Neutrophil (primary cell): Measurements from ENCODE around the gene SMIM41.

Experiments used
- H3K27ac ChIP-seq: fragments of 200-600 bp; sonication (generic); 2 replicates; pipeline ENCODE4 v1.5.1; 2016; ENCODE audit warnings: mild to moderate bottlenecking, moderate library complexity
- H3K27me3 ChIP-seq: fragments of 200-600 bp; sonication (generic); 2 replicates; pipeline ENCODE4 v1.6.0; 2016; ENCODE audit warnings: mild to moderate bottlenecking
- H3K36me3 ChIP-seq: fragments of 200-600 bp; sonication (generic); 2 replicates; pipeline ENCODE4 v1.5.1; 2017
- H3K4me1 ChIP-seq, 2 experiments: fragments of 200-600 bp in 1 of 2; sonication (generic) in 1 of 2; 1 replicate in 1 of 2; 2 replicates in 1 of 2; pipeline versions ENCODE4 v1.5.1 to v1.6.1; 2013 to 2016; ENCODE audit warnings: low read depth in 1 of 2, low read length in 1 of 2, mild to moderate bottlenecking in 1 of 2, moderate library complexity in 1 of 2; ENCODE audit not compliant: control insufficient read depth in 1 of 2, insufficient read depth in 1 of 2
- H3K4me3 ChIP-seq, 2 experiments: fragments of 200-600 bp in 1 of 2; sonication (generic) in 1 of 2; 1 replicate in 1 of 2; 2 replicates in 1 of 2; pipeline ENCODE4 v1.5.1; 2013 to 2016; ENCODE audit warnings: low read depth in 1 of 2, low read length in 1 of 2, mild to moderate bottlenecking in 1 of 2, moderate library complexity in 1 of 2
- H3K9me3 ChIP-seq: fragments of 200-600 bp; sonication (generic); 2 replicates; pipeline ENCODE4 v1.5.1; 2016
- CTCF ChIP-seq: fragments of 200-600 bp; sonication (generic); IDR thresholded peaks from 2 replicates; pipeline ENCODE4 v1.5.1; 2016; ENCODE audit warnings: antibody characterized with exemption

Gene SMIM41

DNA sequence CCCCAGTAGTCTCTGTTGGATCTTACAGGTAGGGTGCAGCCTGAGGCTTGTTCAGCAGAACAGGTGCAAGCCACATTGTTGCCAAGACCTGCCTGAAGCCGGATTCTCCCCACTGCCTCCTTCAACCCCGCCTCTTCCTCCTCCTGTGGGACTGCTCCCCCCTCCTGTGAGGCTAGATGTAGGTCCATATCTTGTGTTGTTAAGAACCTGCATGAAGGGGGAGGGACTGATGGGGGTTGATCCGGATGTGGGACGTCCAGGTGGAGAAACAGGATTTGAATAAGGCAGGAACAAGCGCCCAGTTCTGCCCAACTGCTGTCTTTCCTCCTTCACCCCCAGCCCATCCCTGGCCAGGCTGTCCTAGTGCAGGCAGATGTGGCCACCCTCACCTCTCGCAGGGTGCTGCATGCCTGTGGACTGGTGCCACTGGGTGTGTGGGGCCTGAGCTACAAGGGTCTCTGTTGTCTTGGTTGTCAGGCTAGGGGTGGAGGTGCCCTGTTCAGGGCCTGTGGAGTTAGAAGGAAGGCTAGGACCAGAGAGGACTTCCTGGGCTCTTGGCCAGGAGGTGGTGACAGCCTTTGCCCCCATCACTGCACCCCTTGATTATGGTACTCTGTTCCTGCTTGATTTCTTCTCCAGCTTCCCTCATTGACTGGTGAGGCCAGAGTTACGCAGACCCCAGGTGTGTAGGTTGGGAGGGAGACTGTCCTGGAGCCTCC lies 26.9 kb upstream of the SMIM41 start:
- no peak overlapping the region for H3K4me3 ChIP-seq
- no peak for TF ChIP-seq CTCF
- H3K36me3 ChIP-seq: no peaks in the 10 kb centered on the region
- no peaks in the 10 kb centered on the region for H3K9me3 ChIP-seq
- no peak overlapping the region for H3K27ac ChIP-seq
- H3K4me1 ChIP-seq: peaks cover 10 to 19% of the 10 kb centered on the region in 2 experiments
- H3K27me3 ChIP-seq: peaks cover 62% of the 10 kb centered on the region

DNA sequence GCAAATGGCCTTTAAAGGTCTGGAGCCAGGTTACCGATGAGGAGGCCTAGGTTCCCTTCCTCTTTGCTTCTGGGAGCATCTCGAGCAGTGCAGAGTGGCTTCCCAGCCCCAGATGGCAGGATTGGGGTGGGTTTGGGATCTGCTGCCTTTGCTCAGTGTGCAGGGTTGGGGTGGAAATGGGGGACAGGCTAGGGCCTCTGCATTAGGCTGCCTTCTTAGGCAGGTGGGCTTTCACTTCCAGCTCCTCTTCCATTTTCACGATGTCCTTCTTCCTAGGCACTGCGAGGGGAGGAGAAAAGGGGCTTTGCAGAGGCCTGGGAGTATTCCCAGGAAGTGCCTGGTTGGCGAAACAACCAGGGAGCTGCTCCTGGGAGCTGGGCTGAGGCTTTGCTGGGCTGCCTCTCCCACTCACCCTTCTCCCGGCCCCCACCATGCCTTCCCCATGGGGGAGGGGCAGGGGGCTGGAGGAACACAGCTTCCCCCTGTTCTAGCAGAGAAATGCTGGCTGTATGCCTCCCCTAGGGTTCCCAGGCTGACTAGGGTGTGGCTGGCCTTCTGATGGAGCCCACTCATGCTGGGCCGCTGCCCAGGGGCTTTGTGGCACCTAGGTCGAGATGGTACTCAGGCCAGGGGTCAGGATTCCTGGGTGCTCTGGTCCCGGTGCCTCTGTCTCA lies 25.8 kb upstream of the SMIM41 start:
- TF ChIP-seq CTCF: no peak
- H3K27me3 ChIP-seq: peaks cover 57% of the 10 kb centered on the region
- H3K4me1 ChIP-seq: peaks cover 10 to 19% of the 10 kb centered on the region in 2 experiments
- H3K4me3 ChIP-seq: no peak overlapping the region
- H3K36me3 ChIP-seq: no peaks in the 10 kb centered on the region
- no peaks in the 10 kb centered on the region for H3K9me3 ChIP-seq
- H3K27ac ChIP-seq: no peak overlapping the region

- TF ChIP-seq CTCF: no peak
- Histone ChIP-seq H3K4me3 (no peak overlapping the region), H3K36me3 (no peaks in the 10 kb centered on the region), H3K4me1 (peaks cover 10 to 19% of the 10 kb centered on the region in 2 experiments), H3K27ac (no peak overlapping the region), H3K27me3 (peaks cover 50% of the 10 kb centered on the region), H3K9me3 (no peaks in the 10 kb centered on the region)
These were observed 25.2 kb upstream of the SMIM41 start for GRCh38 chr12:52054231-52054832.

DNA sequence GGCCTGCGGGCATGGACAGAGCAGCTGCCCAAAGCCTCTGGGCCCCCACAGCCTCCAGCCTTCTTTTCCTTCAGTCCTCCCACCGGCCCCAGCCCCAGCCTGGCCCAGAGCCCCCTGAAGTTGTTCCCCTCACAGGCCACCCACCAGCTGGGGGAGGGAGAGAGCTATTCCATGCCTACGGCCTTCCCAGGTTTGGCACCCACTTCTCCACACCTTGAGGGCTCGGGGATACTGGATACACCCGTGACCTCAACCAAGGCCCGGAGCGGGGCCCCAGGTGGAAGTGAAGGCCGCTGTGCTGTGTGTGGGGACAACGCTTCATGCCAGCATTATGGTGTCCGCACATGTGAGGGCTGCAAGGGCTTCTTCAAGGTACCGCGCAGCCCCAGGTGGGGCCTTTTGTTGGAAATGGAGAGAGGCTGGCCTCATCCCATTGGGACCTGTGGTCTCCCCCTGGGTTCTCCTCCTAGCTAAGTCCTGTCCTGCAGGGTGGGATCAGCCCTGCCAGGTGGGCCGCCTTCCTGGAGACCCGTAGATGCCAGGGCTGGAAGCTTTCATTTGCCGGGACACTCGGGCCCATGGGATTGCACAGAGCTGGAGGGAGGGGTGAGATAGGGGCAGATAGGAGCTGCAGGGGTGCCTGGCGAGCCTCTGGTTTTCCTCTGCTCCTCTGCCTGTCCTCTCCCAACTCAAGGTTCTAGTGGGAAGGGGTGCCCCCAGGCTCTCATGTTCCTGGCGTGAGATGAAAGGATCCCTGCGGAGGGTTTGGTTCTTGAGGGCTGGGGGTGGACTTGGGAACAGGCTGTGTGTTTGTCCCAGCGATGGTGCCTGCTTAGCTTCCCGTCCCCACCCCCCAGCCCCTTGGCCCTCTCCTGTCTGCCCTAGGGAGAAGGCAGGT lies 24.4 kb upstream of the SMIM41 start:
- no peak for TF ChIP-seq CTCF
- H3K4me1 ChIP-seq: peaks cover 8 to 18% of the 10 kb centered on the region in 2 experiments
- H3K27me3 ChIP-seq: peaks cover 43% of the 10 kb centered on the region
- H3K4me3 ChIP-seq: no peak overlapping the region
- H3K27ac ChIP-seq: no peak overlapping the region
- no peaks in the 10 kb centered on the region for H3K36me3 ChIP-seq
- no peaks in the 10 kb centered on the region for H3K9me3 ChIP-seq
